Left cardiac atrium (tissue), 4 donors: ENCODE measurements around the gene OTOF. TPM values are rescaled to one million over a fixed set of nuclear protein-coding genes. Genes with fewer than 3 reads are reported as not detected.

ENCODE experiments used
- ATAC-seq, 2 donors: fragments of 200-7000 bp; cut with Tn5 transposase; one replicate each; pipeline ENCODE4 v1.9.1; 2020; ENCODE audit warnings: mild to moderate bottlenecking in 2 of 2, moderate library complexity in 2 of 2
- DNase-seq: peaks from one replicate; pipeline ENCODE4 v3.0.0-alpha.2; 2020
- intact Hi-C, 2 donors: fragments of 100-400 bp; cut with DNase I; formaldehyde crosslinking; loops; one replicate each; pipeline versions ENCODE4 v1.14.1 to v1.15.1; 2022 to 2023
- total RNA-seq, 2 donors: library from RNA; stranded (reverse); fragmentation: NEBNext Ultra II Directional; extraction: Animal tissue kit (Norgen Biotek cat#: 25700); gene quantifications; one replicate each; pipeline ENCODE4 v1.2.1, GENCODE V29; 2021
- donor health status: DM: no; HTN: yes; CAD: no.
- donor health status: DM: no; HTN: yes; CAD: no; lungs with severe emphysema.
- donor health status: DM: yes; HTN: yes; CAD: no.
- donor health status: Dilated cardiomyopathy.

OTOF gene
- total RNA-seq, 2 donors from 2014 or later: 0.18 TPM; not detected in 1

GRCh38 chr2:26430826-26431225 lies 47.1 kb downstream of the OTOF start:
- ATAC-seq: no peak
- DNase-seq: no peak
- intact Hi-C loops: no loop called here

GRCh38 chr2:26429779-26430578 lies 47.9 kb downstream of the OTOF start:
- no peak for ATAC-seq
- intact Hi-C loops: no loop called here

GRCh38 chr2:26428846-26429245 lies 49.1 kb downstream of the OTOF start:
- DNase-seq (no peak), ATAC-seq (no peak)
- intact Hi-C loops: no loop called here

More at GRCh38 chr2:26429779-26430578, 47.9 kb downstream of the OTOF start:
- no peak for DNase-seq

- no peak for ATAC-seq
- intact Hi-C loops: no loop called here
These were observed 53.7 kb downstream of the OTOF start for GRCh38 chr2:26424221-26424620.

GRCh38 chr2:26423750-26424149 lies 54.2 kb downstream of the OTOF start:
- ATAC-seq (no peak), DNase-seq (no peak)
- intact Hi-C loops: no loop called here

More at GRCh38 chr2:26424221-26424620, 53.7 kb downstream of the OTOF start:
- DNase-seq: no peak

GRCh38 chr2:26422947-26423629 lies 54.8 kb downstream of the OTOF start:
- intact Hi-C loops: no loop called here
- ATAC-seq (no peak), DNase-seq (no peak)

GRCh38 chr2:26421961-26422360 lies 56.0 kb downstream of the OTOF start:
- ATAC-seq: no peak
- intact Hi-C loops: no loop called here
- DNase-seq: no peak

- no peak for ATAC-seq
- no peak for DNase-seq
- intact Hi-C loops: no loop called here
These were observed 63.6 kb downstream of the OTOF start for GRCh38 chr2:26414311-26414710.

GRCh38 chr2:26412091-26412673 lies 65.7 kb downstream of the OTOF start:
- no peak for DNase-seq
- no peak for ATAC-seq
- intact Hi-C loops: no loop called here

GRCh38 chr2:26411419-26411818 lies 66.5 kb downstream of the OTOF start:
- ATAC-seq (no peak), DNase-seq (no peak)
- intact Hi-C loops: no loop called here

- DNase-seq: no peak
- no peak for ATAC-seq
- intact Hi-C loops: no loop called here
These were observed 67.1 kb downstream of the OTOF start for GRCh38 chr2:26410764-26411243.

- ATAC-seq (no peak), DNase-seq (no peak)
- intact Hi-C loops: no loop called here
These were observed 68.1 kb downstream of the OTOF start for GRCh38 chr2:26409785-26410184.

- intact Hi-C loops: no loop called here
- DNase-seq: no peak
- ATAC-seq: no peak
These were observed 70.4 kb downstream of the OTOF start for GRCh38 chr2:26407526-26407925.

Other genes starting within 250 kb of the OTOF start
- 100 to 1,000 TPM; 330 to 349 TPM for gene HADHA, start 233.5 kb downstream of the OTOF start, total RNA-seq
- gene HADHB, start 233.2 kb downstream of the OTOF start, total RNA-seq: 100 to 1,000 TPM; 711 to 792 TPM
- 10 to 100 TPM; 13.5 to 20.4 TPM for gene SELENOI, start 132.0 kb downstream of the OTOF start, total RNA-seq
- under 1 TPM in 1 of 2 donors, not detected in 1; 0.08 TPM for gene ADGRF3, start 131.3 kb downstream of the OTOF start, total RNA-seq
- not detected for gene DRC1, start 76.2 kb downstream of the OTOF start, total RNA-seq
- under 1 TPM in 1 of 2 donors, not detected in 1; 0.44 TPM for gene CIB4, start 163.2 kb upstream of the OTOF start, total RNA-seq
- gene KCNK3, start 214.6 kb upstream of the OTOF start, total RNA-seq: 10 to 100 TPM; 30.9 to 35.4 TPM